Sigmoid colon (tissue), 7 donors: ENCODE measurements around the gene SLIT1. TPM values are rescaled to one million over a fixed set of nuclear protein-coding genes. Genes with fewer than 3 reads are reported as not detected.

Experiments used
- DNase-seq: peaks from one replicate; pipeline ENCODE4 v3.0.0-alpha.2; 2019
- H3K27ac ChIP-seq, 4 donors: fragments of 200-600 bp; sonication (generic); one replicate each; pipeline ENCODE4 v1.5.1; 2016 to 2019; ENCODE audit warnings: mild to moderate bottlenecking in 1 of 4
- H3K27me3 ChIP-seq, 3 donors: fragments of 200-600 bp; sonication (generic); one replicate each; pipeline ENCODE4 v1.5.1; 2019; ENCODE audit warnings: mild to moderate bottlenecking in 1 of 3
- H3K36me3 ChIP-seq, 4 donors: fragments of 200-600 bp; sonication (generic); one replicate each; pipeline ENCODE4 v1.5.1; 2016 to 2019
- H3K4me1 ChIP-seq, 4 donors: fragments of 200-600 bp; sonication (generic); one replicate each; pipeline ENCODE4 v1.5.1; 2017 to 2019
- H3K4me3 ChIP-seq, 4 donors: fragments of 200-600 bp; sonication (generic); one replicate each; pipeline ENCODE4 v1.5.1; 2017 to 2019; ENCODE audit warnings: mild to moderate bottlenecking in 2 of 4, moderate library complexity in 1 of 4
- H3K9me3 ChIP-seq, 4 donors: fragments of 200-600 bp in 3 of 4; sonication (generic) in 3 of 4; one replicate each; pipeline versions ENCODE4 v1.5.1 to v1.6.1; 2013 to 2019
- EP300 ChIP-seq, 4 donors: sonication (generic); formaldehyde crosslinking; IDR thresholded peaks; one replicate each; pipeline ENCODE4 v1.6.1; 2017; ENCODE audit warnings: antibody characterized with exemption in 4 of 4
- POLR2A ChIP-seq, 2 donors: fragments of 450-650 bp; IDR thresholded peaks; one replicate each; pipeline ENCODE4 v1.6.1; 2016; ENCODE audit warnings: antibody characterized with exemption in 2 of 2, mild to moderate bottlenecking in 2 of 2, moderate library complexity in 2 of 2
- POLR2AphosphoS5 ChIP-seq, 4 donors: sonication (generic); formaldehyde crosslinking; IDR thresholded peaks; one replicate each; pipeline ENCODE4 v1.6.1; 2017; ENCODE audit warnings: antibody characterized with exemption in 4 of 4
- WGBS, 2 donors: extraction: QIAGEN DNeasy Blood & Tissue Kit; methylation state at CpG; one replicate each; pipeline ENCODE4 v1.1.7; 2013; 5-methylcytosine and 5-hydroxymethylcytosine counted together
- intact Hi-C: fragments of 100-400 bp; cut with DNase I; formaldehyde crosslinking; loops from one replicate; pipeline ENCODE4 v1.15.1; 2023
- polyA plus RNA-seq, 3 donors: library from polyadenylated mRNA; stranded (reverse); fragments of 200-250 nt; gene quantifications; one replicate each; pipeline ENCODE4 v1.2.3, GENCODE V29; 2013
- total RNA-seq, 4 donors: library from RNA; depleted of rRNA; stranded (reverse); fragments of >200 nt; gene quantifications; one replicate each; pipeline ENCODE4 v1.1.0, GENCODE V29; 2016
- TF ChIP-seq, protein P1 (sequence below), 4 experiments: fragments of 450-650 bp in 3 of 4; fragments of 200-600 bp in 1 of 4; IDR thresholded peaks; one replicate each; pipeline ENCODE4 v1.5.1; 2016 to 2019; ENCODE audit warnings: antibody characterized with exemption in 4 of 4, mild to moderate bottlenecking in 3 of 4, moderate library complexity in 2 of 4
- donor health status: healthy with polysubstance abuse.
- donor health status: Bipolar disorder and iron deficiency.
- donor health status: healthy.

The SLIT1 gene
- total and polyA plus RNA-seq, 7 donors, result under 0.01 to 1.4 (median 0.58) TPM; not detected in 1

DNA sequence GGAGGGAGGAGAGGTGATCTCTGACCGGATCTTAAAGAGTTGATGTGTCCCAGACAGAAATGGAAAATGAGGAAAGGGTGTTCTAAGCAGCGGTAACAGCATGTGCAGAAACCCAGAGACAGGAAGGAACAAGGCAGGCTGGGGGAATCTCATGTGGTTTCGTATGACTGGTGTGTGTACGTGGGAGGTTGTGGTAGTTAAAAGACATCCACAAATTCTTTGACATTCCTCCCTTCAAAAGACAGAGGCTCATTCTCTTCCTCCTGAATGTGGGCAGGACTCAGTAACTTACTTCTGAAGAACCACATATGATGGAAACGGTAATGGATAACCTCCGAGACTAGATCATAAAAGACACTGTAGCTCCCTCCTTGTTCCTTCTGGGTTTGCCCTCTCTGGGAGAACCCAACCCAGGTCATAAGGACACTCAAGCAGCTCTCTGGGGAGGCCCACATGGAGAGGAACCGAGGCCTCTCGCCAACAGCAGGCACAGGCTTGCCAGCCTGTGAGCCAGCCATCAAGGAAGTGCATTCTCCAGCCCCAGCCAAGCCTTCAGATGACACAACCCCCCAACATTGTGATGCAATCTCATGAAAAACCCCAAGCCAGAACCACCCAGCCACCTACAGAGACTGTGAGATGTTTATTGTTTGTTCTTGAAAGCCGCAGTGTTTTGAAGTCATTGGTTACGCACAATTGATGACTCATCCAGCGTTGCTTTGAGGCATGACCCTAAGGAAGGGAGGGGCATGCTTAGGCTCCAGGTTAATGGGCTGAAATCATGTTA is 116.0 kb downstream of the SLIT1 start:
- Histone ChIP-seq H3K36me3 (no peaks in the 10 kb centered on the region), H3K4me1 (no peaks in the 10 kb centered on the region), H3K27ac (no peak overlapping the region), H3K4me3 (no peak overlapping the region), H3K9me3 (no peaks in the 10 kb centered on the region), H3K27me3 (peaks cover 0 to 25% (median 0%) of the 10 kb centered on the region in 3 donors)
- TF ChIP-seq EP300 (IDR thresholded peaks at IDR 0.05), result no peak
- TF ChIP-seq, protein P1, sequence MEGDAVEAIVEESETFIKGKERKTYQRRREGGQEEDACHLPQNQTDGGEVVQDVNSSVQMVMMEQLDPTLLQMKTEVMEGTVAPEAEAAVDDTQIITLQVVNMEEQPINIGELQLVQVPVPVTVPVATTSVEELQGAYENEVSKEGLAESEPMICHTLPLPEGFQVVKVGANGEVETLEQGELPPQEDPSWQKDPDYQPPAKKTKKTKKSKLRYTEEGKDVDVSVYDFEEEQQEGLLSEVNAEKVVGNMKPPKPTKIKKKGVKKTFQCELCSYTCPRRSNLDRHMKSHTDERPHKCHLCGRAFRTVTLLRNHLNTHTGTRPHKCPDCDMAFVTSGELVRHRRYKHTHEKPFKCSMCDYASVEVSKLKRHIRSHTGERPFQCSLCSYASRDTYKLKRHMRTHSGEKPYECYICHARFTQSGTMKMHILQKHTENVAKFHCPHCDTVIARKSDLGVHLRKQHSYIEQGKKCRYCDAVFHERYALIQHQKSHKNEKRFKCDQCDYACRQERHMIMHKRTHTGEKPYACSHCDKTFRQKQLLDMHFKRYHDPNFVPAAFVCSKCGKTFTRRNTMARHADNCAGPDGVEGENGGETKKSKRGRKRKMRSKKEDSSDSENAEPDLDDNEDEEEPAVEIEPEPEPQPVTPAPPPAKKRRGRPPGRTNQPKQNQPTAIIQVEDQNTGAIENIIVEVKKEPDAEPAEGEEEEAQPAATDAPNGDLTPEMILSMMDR (IDR thresholded peaks at IDR 0.05), result no peak
- TF ChIP-seq POLR2AphosphoS5 (IDR thresholded peaks at IDR 0.05), result no peak
- no peak for TF ChIP-seq POLR2A (IDR thresholded peaks at IDR 0.05)
- 61 to 74% methylated on average over 11 of the region's 11 CpGs for WGBS, 2 donors
- intact Hi-C loops, result no loop called here
- DNase-seq, result no peak

DNA sequence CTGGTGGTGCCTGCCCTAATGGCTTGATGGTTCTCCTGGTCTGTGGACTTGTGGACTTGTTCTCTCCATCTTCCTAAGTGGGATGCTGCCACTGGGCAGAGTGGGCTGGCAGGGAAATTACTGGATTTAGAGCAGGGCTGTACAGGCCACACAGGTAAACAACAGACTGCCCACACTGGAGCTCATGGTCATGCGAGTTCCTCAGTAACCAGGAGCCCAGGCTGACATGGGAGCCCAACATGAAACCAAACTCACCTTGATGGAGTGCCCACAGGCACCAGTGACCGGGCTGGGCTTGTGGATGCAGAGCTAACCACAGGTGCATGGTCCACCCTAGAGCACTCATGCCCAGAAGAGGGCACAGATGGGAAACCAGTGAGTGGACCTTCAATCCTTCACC is 116.7 kb downstream of the SLIT1 start:
- intact Hi-C loops, result no loop called here
- no peak for DNase-seq
- Histone ChIP-seq H3K4me3 (no peak overlapping the region), H3K27ac (no peak overlapping the region), H3K27me3 (peaks cover 0 to 25% (median 0%) of the 10 kb centered on the region in 3 donors), H3K9me3 (no peaks in the 10 kb centered on the region), H3K4me1 (no peaks in the 10 kb centered on the region), H3K36me3 (no peaks in the 10 kb centered on the region)
- TF ChIP-seq EP300 (IDR thresholded peaks at IDR 0.05), result no peak
- no peak for TF ChIP-seq POLR2A (IDR thresholded peaks at IDR 0.05)
- no peak for TF ChIP-seq POLR2AphosphoS5 (IDR thresholded peaks at IDR 0.05)
- TF ChIP-seq, protein P1 (IDR thresholded peaks at IDR 0.05), result no peak
- WGBS, 2 donors, result 75 to 88% methylated on average over 2 of the region's 2 CpGs

DNA sequence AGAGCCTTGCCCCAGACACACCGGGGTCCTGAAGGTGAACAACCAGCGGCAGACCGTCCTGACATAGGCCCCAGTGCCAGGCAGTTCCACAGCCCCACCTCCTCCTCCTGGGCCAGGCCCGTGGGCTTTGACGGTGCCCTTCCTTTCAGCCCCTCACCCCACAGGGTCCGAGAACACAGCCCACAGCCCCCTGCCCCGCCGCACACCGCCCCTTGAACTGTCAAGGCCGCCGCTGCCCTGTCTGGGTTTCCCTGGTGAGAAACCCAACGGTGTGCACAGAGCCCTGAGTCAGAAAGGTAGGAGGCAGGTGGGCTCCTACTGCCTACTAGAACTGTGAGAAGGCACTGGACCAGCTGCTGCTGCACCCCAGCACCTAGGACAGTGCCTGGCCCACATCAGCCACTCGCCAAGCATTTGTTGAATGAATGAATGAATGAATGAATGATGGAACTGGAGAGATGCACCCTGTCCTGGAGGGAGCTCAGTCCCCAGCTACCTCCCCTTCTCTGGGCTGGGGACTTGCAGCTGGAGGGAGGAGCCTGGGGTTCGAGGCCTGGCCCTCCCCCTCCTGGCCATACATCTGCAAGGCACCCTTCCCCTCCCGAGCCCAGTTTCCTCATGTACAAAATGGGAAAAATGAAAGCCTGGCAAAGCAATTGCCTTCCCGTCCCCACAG is 117.9 kb downstream of the SLIT1 start:
- no peak for DNase-seq
- Histone ChIP-seq H3K27me3 (peaks cover 0 to 18% (median 0%) of the 10 kb centered on the region in 3 donors), H3K4me3 (no peak overlapping the region), H3K36me3 (no peaks in the 10 kb centered on the region), H3K27ac (no peak overlapping the region), H3K9me3 (no peaks in the 10 kb centered on the region), H3K4me1 (no peaks in the 10 kb centered on the region)
- intact Hi-C loops, result no loop called here
- TF ChIP-seq POLR2A (IDR thresholded peaks at IDR 0.05), result no peak
- no peak for TF ChIP-seq EP300 (IDR thresholded peaks at IDR 0.05)
- TF ChIP-seq, protein P1 (IDR thresholded peaks at IDR 0.05), result no peak
- TF ChIP-seq POLR2AphosphoS5 (IDR thresholded peaks at IDR 0.05), result no peak
- WGBS, 2 donors, result 67 to 78% methylated on average over 16 of the region's 16 CpGs

DNA sequence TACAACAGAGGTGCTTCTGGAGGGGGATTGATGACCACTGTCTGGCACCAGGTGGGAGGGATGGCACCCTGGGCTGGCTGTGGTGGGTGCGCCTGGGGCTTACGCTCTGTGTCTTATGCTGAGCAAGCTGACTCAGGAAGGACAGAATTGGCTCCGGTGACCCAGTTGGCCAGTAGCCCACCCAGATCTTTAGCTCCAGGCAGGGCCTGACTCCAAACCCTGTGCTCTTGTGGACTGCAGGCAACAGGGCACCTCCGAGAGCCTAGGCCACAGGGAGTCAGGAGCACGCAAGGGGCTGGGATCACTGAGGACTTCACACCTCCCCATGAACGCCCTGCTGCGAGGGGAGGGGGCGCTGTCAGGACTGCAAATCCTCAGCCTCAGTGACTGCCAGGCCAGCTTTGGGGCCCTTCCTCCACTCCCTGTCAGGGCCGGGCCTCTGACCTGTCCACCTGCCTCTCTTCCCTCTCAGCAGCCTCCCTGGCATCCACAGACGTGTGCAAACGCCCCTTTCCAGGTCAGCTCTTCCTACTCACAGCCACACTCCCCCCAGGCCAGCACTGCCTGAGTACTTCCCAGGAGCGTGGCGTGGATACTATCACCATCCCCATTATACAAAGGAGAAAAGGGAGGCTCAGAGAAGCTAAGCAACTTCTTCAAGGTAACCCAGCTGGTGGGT is 118.7 kb downstream of the SLIT1 start:
- Histone ChIP-seq H3K36me3 (no peaks in the 10 kb centered on the region), H3K4me1 (no peaks in the 10 kb centered on the region), H3K27me3 (peaks cover 0 to 10% (median 0%) of the 10 kb centered on the region in 3 donors), H3K4me3 (no peak overlapping the region), H3K27ac (no peak overlapping the region), H3K9me3 (no peaks in the 10 kb centered on the region)
- WGBS, 2 donors, result 82 to 86% methylated on average over 13 of the region's 13 CpGs
- TF ChIP-seq POLR2AphosphoS5 (IDR thresholded peaks at IDR 0.05) (no peak), POLR2A (IDR thresholded peaks at IDR 0.05) (no peak), EP300 (IDR thresholded peaks at IDR 0.05) (no peak)
- TF ChIP-seq, protein P1 (IDR thresholded peaks at IDR 0.05), result no peak
- DNase-seq, result no peak
- intact Hi-C loops, result no loop called here
